HFFc6 (cell line): ENCODE data around the gene EDEM3. TPM values are rescaled to one million over a fixed set of nuclear protein-coding genes. Genes with fewer than 3 reads are reported as not detected.

Source experiments
- DNase-seq: peaks from one replicate; pipeline ENCODE4 v3.0.0-alpha.2; 2018
- H3K27ac Mint-ChIP-seq: 2 replicates; pipeline ENCODE4 v1.8.0; 2020; ENCODE audit warnings: mild to moderate bottlenecking, mixed read lengths
- H3K27me3 Mint-ChIP-seq: 2 replicates; pipeline ENCODE4 v1.8.0; 2021; ENCODE audit warnings: mild to moderate bottlenecking, moderate library complexity, mixed read lengths; ENCODE audit not compliant: insufficient read depth
- H3K36me3 Mint-ChIP-seq: 2 replicates; pipeline ENCODE4 v1.8.0; 2021; ENCODE audit warnings: low read depth, mixed read lengths
- H3K4me1 Mint-ChIP-seq: 2 replicates; pipeline ENCODE4 v1.8.0; 2020; ENCODE audit warnings: low read depth, mixed read lengths
- H3K4me3 Mint-ChIP-seq: 2 replicates; pipeline ENCODE4 v1.8.0; 2020; ENCODE audit warnings: mild to moderate bottlenecking, moderate library complexity, mixed read lengths
- H3K9me3 Mint-ChIP-seq: 2 replicates; pipeline ENCODE4 v1.8.0; 2020; ENCODE audit warnings: mild to moderate bottlenecking, mixed read lengths
- total RNA-seq, 6 experiments: library from RNA; stranded (reverse); fragmentation: NEBNext Ultra II Directional; extraction: Animal tissue kit (Norgen Biotek cat#: 25700); gene quantifications; 2 replicates in 1 of 6; 3 replicates in 5 of 6; pipeline ENCODE4 v1.2.3, GENCODE V29; 2021
- TF ChIP-seq, protein P1 (sequence below): fragments of 200-600 bp; sonication (generic); IDR thresholded peaks from 2 replicates; pipeline ENCODE4 v1.5.0; 2021; ENCODE audit warnings: antibody characterized with exemption, mild to moderate bottlenecking

Gene EDEM3
- total RNA-seq, 6 experiments from 2014 or later: 29.9 to 38.6 (median 32.3) TPM

DNA sequence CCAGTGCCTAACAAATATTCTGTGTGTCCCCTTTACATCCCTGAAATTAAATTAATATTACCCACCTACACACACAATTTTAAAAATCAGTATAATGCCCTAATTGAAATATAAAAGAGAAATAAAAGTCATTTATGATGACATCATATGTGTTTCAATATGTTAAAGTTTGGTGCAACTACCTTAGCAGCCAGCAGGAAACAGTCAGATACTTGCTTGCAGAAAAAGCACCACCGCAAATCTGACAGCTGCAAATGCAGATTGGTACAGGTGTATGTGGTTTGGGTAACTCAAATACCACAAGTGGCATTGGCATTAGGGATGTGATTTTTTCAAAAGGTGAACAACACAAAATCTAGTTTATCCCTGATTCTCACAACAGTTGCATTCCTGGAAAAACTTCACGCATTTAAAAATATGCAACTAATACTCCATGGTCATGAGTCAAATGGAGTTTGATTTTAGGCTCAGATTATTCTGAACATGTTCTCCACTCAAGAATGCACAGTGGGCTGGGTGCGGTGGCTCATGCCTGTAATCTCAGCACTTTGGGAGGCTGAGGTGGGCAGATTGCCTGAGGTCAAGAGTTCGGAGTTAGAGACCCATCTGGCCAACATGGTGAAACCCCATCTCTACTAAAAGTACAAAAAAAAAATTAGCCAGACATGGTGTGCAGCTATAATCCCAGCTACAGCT is 106.3 kb downstream of the EDEM3 start:
- H3K27ac Mint-ChIP-seq: no peak overlapping the region
- peaks cover 9% of the 10 kb centered on the region for H3K9me3 Mint-ChIP-seq
- H3K27me3 Mint-ChIP-seq: peaks cover 30% of the 10 kb centered on the region

DNA sequence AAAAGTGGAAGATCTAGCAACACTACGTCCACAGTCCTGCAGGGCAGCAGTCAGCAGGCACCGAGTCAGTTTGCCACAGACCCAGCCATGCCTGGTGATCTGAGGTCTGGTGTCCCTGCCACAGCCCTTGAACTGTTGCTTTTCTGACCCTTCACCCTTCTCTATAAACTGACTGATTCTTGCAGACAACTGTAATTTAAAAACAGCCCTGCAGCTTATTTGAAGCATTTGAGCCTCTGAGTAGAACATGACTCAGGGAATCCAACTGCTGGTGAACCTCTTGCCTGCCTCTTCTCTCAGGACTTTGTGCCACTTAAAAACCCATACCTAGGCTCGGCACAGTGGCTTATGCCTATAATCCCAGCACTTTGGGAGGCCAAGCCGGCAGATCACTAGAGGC is 107.2 kb downstream of the EDEM3 start:
- TF ChIP-seq, protein P1, sequence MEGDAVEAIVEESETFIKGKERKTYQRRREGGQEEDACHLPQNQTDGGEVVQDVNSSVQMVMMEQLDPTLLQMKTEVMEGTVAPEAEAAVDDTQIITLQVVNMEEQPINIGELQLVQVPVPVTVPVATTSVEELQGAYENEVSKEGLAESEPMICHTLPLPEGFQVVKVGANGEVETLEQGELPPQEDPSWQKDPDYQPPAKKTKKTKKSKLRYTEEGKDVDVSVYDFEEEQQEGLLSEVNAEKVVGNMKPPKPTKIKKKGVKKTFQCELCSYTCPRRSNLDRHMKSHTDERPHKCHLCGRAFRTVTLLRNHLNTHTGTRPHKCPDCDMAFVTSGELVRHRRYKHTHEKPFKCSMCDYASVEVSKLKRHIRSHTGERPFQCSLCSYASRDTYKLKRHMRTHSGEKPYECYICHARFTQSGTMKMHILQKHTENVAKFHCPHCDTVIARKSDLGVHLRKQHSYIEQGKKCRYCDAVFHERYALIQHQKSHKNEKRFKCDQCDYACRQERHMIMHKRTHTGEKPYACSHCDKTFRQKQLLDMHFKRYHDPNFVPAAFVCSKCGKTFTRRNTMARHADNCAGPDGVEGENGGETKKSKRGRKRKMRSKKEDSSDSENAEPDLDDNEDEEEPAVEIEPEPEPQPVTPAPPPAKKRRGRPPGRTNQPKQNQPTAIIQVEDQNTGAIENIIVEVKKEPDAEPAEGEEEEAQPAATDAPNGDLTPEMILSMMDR: no peak
- H3K9me3 Mint-ChIP-seq: peaks cover 6% of the 10 kb centered on the region
- no peak for DNase-seq
- peaks cover 31% of the 10 kb centered on the region for H3K4me1 Mint-ChIP-seq
- H3K4me3 Mint-ChIP-seq: no peak overlapping the region
- H3K36me3 Mint-ChIP-seq: peaks cover 13% of the 10 kb centered on the region
- H3K27ac Mint-ChIP-seq: no peak overlapping the region
- peaks cover 29% of the 10 kb centered on the region for H3K27me3 Mint-ChIP-seq

More for the DNA sequence above, 106.3 kb downstream of the EDEM3 start:
- TF ChIP-seq, protein P1: no peak
- H3K36me3 Mint-ChIP-seq: peaks cover 13% of the 10 kb centered on the region
- H3K4me3 Mint-ChIP-seq: no peak overlapping the region
- DNase-seq: no peak
- H3K4me1 Mint-ChIP-seq: peaks cover 31% of the 10 kb centered on the region

DNA sequence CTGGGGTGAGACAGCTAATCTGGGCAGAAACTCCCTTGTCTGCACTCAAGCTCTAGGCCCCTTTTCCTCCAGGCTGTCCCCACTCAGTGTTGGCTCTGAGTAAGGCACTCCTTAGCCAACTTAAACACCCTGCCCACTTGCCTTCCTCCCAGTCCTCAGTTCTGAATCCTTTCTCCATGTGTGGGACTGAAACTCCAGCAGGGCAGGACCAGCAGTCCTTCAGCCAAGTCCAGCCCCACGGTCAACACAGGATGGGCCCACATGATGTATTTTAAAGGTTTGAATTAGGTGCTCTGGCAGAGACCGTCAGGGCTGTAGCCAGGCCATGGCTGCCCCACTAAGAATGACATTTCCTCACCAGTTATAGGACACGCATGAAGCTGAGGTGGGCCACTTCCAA is 107.8 kb downstream of the EDEM3 start:
- H3K4me1 Mint-ChIP-seq: peaks cover 31% of the 10 kb centered on the region
- H3K27me3 Mint-ChIP-seq: peaks cover 29% of the 10 kb centered on the region
- H3K9me3 Mint-ChIP-seq: peaks cover 5% of the 10 kb centered on the region; the same call in 1 of the 2 replicates
- H3K4me3 Mint-ChIP-seq: no peak overlapping the region
- TF ChIP-seq, protein P1: no peak
- DNase-seq: no peak
- H3K27ac Mint-ChIP-seq: no peak overlapping the region
- H3K36me3 Mint-ChIP-seq: peaks cover 13% of the 10 kb centered on the region

DNA sequence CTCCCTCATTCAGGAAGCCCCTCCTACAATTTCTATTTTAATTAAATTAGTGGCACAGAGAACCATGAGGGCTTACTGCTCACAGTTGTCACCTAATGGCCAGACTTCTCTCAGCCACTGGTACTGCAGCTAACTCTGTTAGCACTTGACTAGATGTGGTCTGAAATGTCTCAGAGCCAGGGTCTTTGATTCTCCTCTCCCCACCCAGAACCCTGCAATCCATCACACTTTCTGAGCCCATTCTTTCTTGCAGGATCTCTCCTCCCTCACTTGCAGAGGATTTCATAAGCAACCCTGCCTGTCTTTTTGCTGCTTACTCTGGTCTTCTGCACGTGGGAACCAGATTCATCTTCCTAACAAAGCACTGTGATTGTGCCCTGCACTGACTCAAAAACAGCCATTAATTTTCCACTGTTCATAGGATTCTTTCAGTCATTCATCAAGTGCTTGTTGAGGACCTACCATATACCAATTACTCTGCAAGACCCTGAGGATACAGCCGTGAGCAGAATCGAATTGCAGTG is 108.4 kb downstream of the EDEM3 start:
- no peak for DNase-seq
- peaks cover 28% of the 10 kb centered on the region for H3K27me3 Mint-ChIP-seq
- H3K4me1 Mint-ChIP-seq: peaks cover 31% of the 10 kb centered on the region
- no peak overlapping the region; the same call in 1 of the 2 replicates for H3K27ac Mint-ChIP-seq
- no peak overlapping the region for H3K4me3 Mint-ChIP-seq
- peaks cover 5% of the 10 kb centered on the region; the same call in 1 of the 2 replicates for H3K9me3 Mint-ChIP-seq
- TF ChIP-seq, protein P1: no peak
- H3K36me3 Mint-ChIP-seq: peaks cover 8% of the 10 kb centered on the region

DNA sequence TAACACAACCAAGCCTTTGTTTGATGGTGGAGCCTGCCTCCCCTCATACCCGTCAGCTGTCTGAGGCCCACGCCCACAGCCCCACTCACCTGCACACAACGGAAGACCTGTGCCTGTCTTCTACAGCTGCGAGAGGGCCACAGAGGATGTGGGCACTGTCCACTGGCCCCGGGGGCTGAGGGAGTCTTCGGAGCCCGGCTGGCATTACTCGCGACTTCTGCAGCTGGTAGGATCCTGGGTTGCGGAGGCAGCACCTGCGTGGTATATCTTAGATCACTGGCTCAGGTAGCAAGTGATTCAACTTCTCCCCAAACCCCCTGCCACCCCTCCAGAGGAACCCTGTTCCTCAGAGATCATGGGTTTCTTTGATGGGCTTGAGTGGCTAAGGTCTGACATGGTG is 109.9 kb downstream of the EDEM3 start:
- Mint-ChIP-seq H3K9me3 (peaks cover 5% of the 10 kb centered on the region; the same call in 1 of the 2 replicates), H3K4me3 (no peak overlapping the region), H3K27ac (no peak overlapping the region), H3K27me3 (peaks cover 30% of the 10 kb centered on the region), H3K4me1 (peaks cover 21% of the 10 kb centered on the region), H3K36me3 (peaks cover 7% of the 10 kb centered on the region)
- TF ChIP-seq, protein P1: no peak
- no peak for DNase-seq
